GM23338 (cell line): ENCODE data around the gene RFC3. TPM values are rescaled to one million over a fixed set of nuclear protein-coding genes. Genes with fewer than 3 reads are reported as not detected.

Experiments used
- ATAC-seq: fragments of 200-7000 bp; cut with Tn5 transposase; 3 replicates; pipeline ENCODE4 v1.9.1; 2020
- DNase-seq: peaks from one replicate; pipeline ENCODE4 v3.0.0-alpha.2; 2015; ENCODE audit warnings: low spot score
- H2AFZ ChIP-seq: fragments of 200-600 bp; sonication (generic); 2 replicates; pipeline ENCODE4 v1.8.0; 2016; ENCODE audit warnings: antibody characterized with exemption, mild to moderate bottlenecking, moderate library complexity
- H3F3A ChIP-seq: fragments of 200-600 bp; sonication (generic); replicated peaks from 2 replicates; pipeline ENCODE4 v1.8.0; 2017; ENCODE audit warnings: antibody characterized with exemption, mixed run types, low read depth
- H3K27ac ChIP-seq: fragments of 200-600 bp; sonication (generic); 2 replicates; pipeline ENCODE4 v1.6.1; 2016; ENCODE audit warnings: low read depth
- H3K27me3 ChIP-seq: fragments of 200-600 bp; sonication (generic); 2 replicates; pipeline ENCODE4 v1.8.0; 2016; ENCODE audit warnings: mild to moderate bottlenecking, mixed run types, moderate library complexity; ENCODE audit not compliant: insufficient read depth
- H3K36me3 ChIP-seq: fragments of 200-600 bp; sonication (generic); 2 replicates; pipeline ENCODE4 v1.8.0; 2016; ENCODE audit warnings: mild to moderate bottlenecking; ENCODE audit not compliant: insufficient read depth
- H3K4me1 ChIP-seq: fragments of 200-600 bp; sonication (generic); 2 replicates; pipeline ENCODE4 v1.8.0; 2016; ENCODE audit warnings: mild to moderate bottlenecking, moderate library complexity; ENCODE audit not compliant: insufficient read depth
- H3K4me2 ChIP-seq: fragments of 200-600 bp; sonication (generic); 2 replicates; pipeline ENCODE4 v1.7.1; 2017; ENCODE audit warnings: mixed run types
- H3K4me3 ChIP-seq: fragments of 200-600 bp; sonication (generic); 2 replicates; pipeline ENCODE4 v1.6.1; 2016; ENCODE audit warnings: mixed run types
- H3K79me2 ChIP-seq: fragments of 200-600 bp; sonication (generic); replicated peaks from 2 replicates; pipeline ENCODE4 v1.8.0; 2017; ENCODE audit warnings: mild to moderate bottlenecking; ENCODE audit not compliant: insufficient read depth
- H3K9me2 ChIP-seq: fragments of 200-600 bp; sonication (generic); 2 replicates; pipeline ENCODE4 v1.8.0; 2017; ENCODE audit not compliant: insufficient read depth
- H4K20me1 ChIP-seq: fragments of 200-600 bp; sonication (generic); replicated peaks from 2 replicates; pipeline ENCODE4 v1.8.0; 2017; ENCODE audit warnings: mild to moderate bottlenecking; ENCODE audit not compliant: insufficient read depth
- H3K27ac Mint-ChIP-seq: 2 replicates; pipeline ENCODE4 v1.8.0; 2020; ENCODE audit warnings: inconsistent platforms, mild to moderate bottlenecking, moderate library complexity, mixed read lengths
- H3K27me3 Mint-ChIP-seq: 3 replicates; pipeline ENCODE4 v1.8.0; 2022; ENCODE audit warnings: low read depth, mild to moderate bottlenecking, moderate library complexity, mixed read lengths, inconsistent platforms; ENCODE audit not compliant: insufficient read depth, poor library complexity
- H3K36me3 Mint-ChIP-seq: 3 replicates; pipeline ENCODE4 v1.8.0; 2021; ENCODE audit warnings: low read depth, mild to moderate bottlenecking, inconsistent platforms, moderate library complexity, mixed read lengths
- H3K4me1 Mint-ChIP-seq: 3 replicates; pipeline ENCODE4 v1.8.0; 2020; ENCODE audit warnings: mild to moderate bottlenecking, inconsistent platforms, mixed read lengths
- H3K4me3 Mint-ChIP-seq: 3 replicates; pipeline ENCODE4 v1.8.0; 2021; ENCODE audit warnings: moderate library complexity, mild to moderate bottlenecking, inconsistent platforms, mixed read lengths
- H3K9me3 Mint-ChIP-seq: 3 replicates; pipeline ENCODE4 v1.8.0; 2020; ENCODE audit warnings: moderate library complexity, mild to moderate bottlenecking, inconsistent platforms, mixed read lengths
- EZH2phosphoT487 ChIP-seq: fragments of 200-600 bp; sonication (generic); IDR thresholded peaks from one replicate; pipeline ENCODE4 v1.8.1; 2018; ENCODE audit warnings: antibody characterized with exemption; ENCODE audit not compliant: unreplicated experiment
- JUNB ChIP-seq: IDR thresholded peaks from one replicate; pipeline ENCODE4 v1.6.1; 2016; ENCODE audit warnings: antibody characterized with exemption; ENCODE audit not compliant: unreplicated experiment
- NANOG ChIP-seq: IDR thresholded peaks from 2 replicates; pipeline ENCODE4 v1.6.1; 2016; ENCODE audit warnings: antibody characterized with exemption, borderline replicate concordance
- POLR2AphosphoS5 ChIP-seq: IDR thresholded peaks from 2 replicates; pipeline ENCODE4 v1.6.1; 2016; ENCODE audit warnings: antibody characterized with exemption, low read depth
- STAT1 ChIP-seq: IDR thresholded peaks from one replicate; pipeline ENCODE4 v1.6.1; 2016; ENCODE audit warnings: antibody characterized with exemption; ENCODE audit not compliant: unreplicated experiment
- ZNF114 ChIP-seq: fragments of 250-450 bp; sonication (Bioruptor Pico); IDR thresholded peaks from 2 replicates; pipeline ENCODE4 v1.5.0; 2020; ENCODE audit warnings: mild to moderate bottlenecking, moderate library complexity
- ZNF331 ChIP-seq: fragments of 250-450 bp; sonication (Bioruptor Pico); IDR thresholded peaks from 2 replicates; pipeline ENCODE4 v1.5.0; 2020; ENCODE audit warnings: low read depth, mild to moderate bottlenecking, moderate library complexity
- polyA plus RNA-seq: library from polyadenylated mRNA; unstranded; fragments of >200 nt; fragmentation: Nextera tagmentation; extraction: Ambion mirVana; gene quantifications from 2 replicates; pipeline ENCODE4 v1.2.1, GENCODE V29; 2016
- total RNA-seq: library from RNA; depleted of rRNA; stranded (reverse); fragments of >200 nt; shearing (Covaris generic); gene quantifications from 2 replicates; pipeline ENCODE4 v1.2.3, GENCODE V29; 2014
- TF ChIP-seq, protein P1 (sequence below): IDR thresholded peaks from one replicate; pipeline ENCODE4 v1.6.1; 2018; ENCODE audit warnings: antibody characterized with exemption; ENCODE audit not compliant: unreplicated experiment
- TF ChIP-seq, protein P2 (sequence below): IDR thresholded peaks from 2 replicates; pipeline ENCODE4 v1.6.1; 2016; ENCODE audit warnings: antibody characterized with exemption
- TF ChIP-seq, protein P3 (sequence below), 2 experiments: fragments of 200-600 bp in 1 of 2; sonication (generic) in 1 of 2; conservative IDR thresholded peaks; 2 replicates each; pipeline versions ENCODE4 v1.5.1 to v1.6.1; 2016 to 2017; ENCODE audit warnings: antibody characterized with exemption in 2 of 2, low read depth in 2 of 2, mild to moderate bottlenecking in 2 of 2, moderate library complexity in 1 of 2

The RFC3 gene
- total and polyA plus RNA-seq, 2 experiments from 2014 or later: 48.7 to 75.5 TPM

DNA sequence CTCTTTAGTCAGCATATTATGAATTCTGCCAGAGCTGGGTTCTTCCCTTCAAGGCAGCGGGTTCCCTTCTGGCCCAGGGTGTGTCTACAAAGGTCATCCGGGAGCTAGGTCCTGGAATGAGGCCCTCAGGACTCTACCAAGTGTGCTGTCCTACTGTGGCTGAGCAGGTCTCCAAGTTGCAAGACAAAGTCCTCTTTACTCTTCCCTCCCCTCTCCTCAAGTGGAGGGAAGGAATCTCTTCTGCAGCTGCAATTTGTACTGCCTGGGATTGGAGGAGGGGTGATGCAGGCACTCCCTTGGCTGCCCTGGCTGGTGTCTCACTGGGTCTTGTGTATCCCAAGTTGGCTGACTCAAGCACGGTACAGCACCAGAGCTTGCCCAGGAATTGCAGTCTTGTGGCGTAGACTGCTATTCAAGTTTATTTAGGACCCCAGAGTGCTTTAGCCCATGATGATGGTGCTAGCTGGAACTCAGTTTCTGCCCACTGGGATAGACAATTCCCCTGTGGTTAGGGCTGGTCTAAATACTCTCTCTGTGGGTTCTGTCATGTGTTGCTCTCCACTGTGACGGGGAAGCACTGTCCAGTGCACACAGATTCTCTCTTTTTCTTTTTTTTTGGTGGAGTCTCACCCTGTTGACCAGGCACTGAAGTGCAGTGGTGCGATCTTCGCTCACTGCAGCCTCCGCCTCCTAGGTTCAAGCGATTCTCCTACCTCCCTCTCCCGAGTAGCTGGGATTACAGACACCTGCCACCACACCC is 28.5 kb downstream of the RFC3 start (continued):
- TF ChIP-seq, protein P1, sequence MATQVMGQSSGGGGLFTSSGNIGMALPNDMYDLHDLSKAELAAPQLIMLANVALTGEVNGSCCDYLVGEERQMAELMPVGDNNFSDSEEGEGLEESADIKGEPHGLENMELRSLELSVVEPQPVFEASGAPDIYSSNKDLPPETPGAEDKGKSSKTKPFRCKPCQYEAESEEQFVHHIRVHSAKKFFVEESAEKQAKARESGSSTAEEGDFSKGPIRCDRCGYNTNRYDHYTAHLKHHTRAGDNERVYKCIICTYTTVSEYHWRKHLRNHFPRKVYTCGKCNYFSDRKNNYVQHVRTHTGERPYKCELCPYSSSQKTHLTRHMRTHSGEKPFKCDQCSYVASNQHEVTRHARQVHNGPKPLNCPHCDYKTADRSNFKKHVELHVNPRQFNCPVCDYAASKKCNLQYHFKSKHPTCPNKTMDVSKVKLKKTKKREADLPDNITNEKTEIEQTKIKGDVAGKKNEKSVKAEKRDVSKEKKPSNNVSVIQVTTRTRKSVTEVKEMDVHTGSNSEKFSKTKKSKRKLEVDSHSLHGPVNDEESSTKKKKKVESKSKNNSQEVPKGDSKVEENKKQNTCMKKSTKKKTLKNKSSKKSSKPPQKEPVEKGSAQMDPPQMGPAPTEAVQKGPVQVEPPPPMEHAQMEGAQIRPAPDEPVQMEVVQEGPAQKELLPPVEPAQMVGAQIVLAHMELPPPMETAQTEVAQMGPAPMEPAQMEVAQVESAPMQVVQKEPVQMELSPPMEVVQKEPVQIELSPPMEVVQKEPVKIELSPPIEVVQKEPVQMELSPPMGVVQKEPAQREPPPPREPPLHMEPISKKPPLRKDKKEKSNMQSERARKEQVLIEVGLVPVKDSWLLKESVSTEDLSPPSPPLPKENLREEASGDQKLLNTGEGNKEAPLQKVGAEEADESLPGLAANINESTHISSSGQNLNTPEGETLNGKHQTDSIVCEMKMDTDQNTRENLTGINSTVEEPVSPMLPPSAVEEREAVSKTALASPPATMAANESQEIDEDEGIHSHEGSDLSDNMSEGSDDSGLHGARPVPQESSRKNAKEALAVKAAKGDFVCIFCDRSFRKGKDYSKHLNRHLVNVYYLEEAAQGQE: no peak
- TF ChIP-seq ZNF331 (CRISPR knock-in tag): no peak
- TF ChIP-seq, protein P2, sequence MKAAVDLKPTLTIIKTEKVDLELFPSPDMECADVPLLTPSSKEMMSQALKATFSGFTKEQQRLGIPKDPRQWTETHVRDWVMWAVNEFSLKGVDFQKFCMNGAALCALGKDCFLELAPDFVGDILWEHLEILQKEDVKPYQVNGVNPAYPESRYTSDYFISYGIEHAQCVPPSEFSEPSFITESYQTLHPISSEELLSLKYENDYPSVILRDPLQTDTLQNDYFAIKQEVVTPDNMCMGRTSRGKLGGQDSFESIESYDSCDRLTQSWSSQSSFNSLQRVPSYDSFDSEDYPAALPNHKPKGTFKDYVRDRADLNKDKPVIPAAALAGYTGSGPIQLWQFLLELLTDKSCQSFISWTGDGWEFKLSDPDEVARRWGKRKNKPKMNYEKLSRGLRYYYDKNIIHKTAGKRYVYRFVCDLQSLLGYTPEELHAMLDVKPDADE: no peak

DNA sequence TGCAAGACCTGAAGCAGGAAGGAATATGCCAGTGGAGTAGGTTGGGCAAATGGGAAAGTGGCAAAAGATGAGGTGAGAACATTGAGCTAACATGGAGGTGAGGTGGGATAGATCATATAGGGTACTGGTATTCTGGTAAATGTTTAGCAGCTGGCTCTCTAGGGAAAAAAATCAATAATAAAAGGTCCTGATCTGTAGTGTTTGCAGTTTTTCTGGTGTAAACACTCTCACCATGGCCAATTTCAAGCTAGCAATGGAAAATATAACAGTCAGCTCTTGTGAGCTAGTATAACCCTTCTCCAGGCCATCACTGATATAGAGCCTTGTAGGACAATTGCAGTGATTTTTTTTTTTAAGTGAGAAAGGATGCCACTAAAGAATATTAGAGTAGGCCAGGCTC is 31.3 kb downstream of the RFC3 start:
- H3K9me3 Mint-ChIP-seq: no peaks in the 10 kb centered on the region
- H3K27ac ChIP-seq: no peak overlapping the region
- no peak overlapping the region for H3K4me3 ChIP-seq
- ATAC-seq (no peak), DNase-seq (no peak)
- H3K36me3 Mint-ChIP-seq: peaks cover 16% of the 10 kb centered on the region
- H4K20me1 ChIP-seq: no peaks in the 10 kb centered on the region; the same call in 1 of the 2 replicates
- H3K27me3 ChIP-seq: no peaks in the 10 kb centered on the region
- no peak overlapping the region for H3K4me3 Mint-ChIP-seq
- no peaks in the 10 kb centered on the region for H3F3A ChIP-seq
- peaks cover 3% of the 10 kb centered on the region for H3K27me3 Mint-ChIP-seq
- H3K4me2 ChIP-seq: no peak overlapping the region
- H3K9me2 ChIP-seq: no peaks in the 10 kb centered on the region
- H2AFZ ChIP-seq: no peak overlapping the region
- no peaks in the 10 kb centered on the region for H3K4me1 Mint-ChIP-seq
- no peaks in the 10 kb centered on the region for H3K36me3 ChIP-seq
- H3K4me1 ChIP-seq: no peaks in the 10 kb centered on the region
- no peaks in the 10 kb centered on the region for H3K79me2 ChIP-seq
- H3K27ac Mint-ChIP-seq: no peak overlapping the region
- TF ChIP-seq ZNF114 (no peak), JUNB (no peak), NANOG (no peak), STAT1 (no peak), POLR2AphosphoS5 (no peak), EZH2phosphoT487 (no peak)
- TF ChIP-seq, protein P1: no peak
- TF ChIP-seq, protein P3, sequence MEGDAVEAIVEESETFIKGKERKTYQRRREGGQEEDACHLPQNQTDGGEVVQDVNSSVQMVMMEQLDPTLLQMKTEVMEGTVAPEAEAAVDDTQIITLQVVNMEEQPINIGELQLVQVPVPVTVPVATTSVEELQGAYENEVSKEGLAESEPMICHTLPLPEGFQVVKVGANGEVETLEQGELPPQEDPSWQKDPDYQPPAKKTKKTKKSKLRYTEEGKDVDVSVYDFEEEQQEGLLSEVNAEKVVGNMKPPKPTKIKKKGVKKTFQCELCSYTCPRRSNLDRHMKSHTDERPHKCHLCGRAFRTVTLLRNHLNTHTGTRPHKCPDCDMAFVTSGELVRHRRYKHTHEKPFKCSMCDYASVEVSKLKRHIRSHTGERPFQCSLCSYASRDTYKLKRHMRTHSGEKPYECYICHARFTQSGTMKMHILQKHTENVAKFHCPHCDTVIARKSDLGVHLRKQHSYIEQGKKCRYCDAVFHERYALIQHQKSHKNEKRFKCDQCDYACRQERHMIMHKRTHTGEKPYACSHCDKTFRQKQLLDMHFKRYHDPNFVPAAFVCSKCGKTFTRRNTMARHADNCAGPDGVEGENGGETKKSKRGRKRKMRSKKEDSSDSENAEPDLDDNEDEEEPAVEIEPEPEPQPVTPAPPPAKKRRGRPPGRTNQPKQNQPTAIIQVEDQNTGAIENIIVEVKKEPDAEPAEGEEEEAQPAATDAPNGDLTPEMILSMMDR (conservative IDR thresholded peaks at IDR 0.05; ENCODE audit: low read depth in 2 of 2): no peak
- TF ChIP-seq, protein P2: no peak
